ENCODE data around the gene GRM4. TPM values are rescaled to one million over a fixed set of nuclear protein-coding genes. Genes with fewer than 3 reads are reported as not detected.
"Not testable (repeated sequence)": the region's sequence is repeated elsewhere in the genome, so short reads cannot be mapped to it uniquely, and the experiment has no call there.

The GRM4 gene
- total RNA-seq, 1 donor from 2014 or later, result not detected

DNA sequence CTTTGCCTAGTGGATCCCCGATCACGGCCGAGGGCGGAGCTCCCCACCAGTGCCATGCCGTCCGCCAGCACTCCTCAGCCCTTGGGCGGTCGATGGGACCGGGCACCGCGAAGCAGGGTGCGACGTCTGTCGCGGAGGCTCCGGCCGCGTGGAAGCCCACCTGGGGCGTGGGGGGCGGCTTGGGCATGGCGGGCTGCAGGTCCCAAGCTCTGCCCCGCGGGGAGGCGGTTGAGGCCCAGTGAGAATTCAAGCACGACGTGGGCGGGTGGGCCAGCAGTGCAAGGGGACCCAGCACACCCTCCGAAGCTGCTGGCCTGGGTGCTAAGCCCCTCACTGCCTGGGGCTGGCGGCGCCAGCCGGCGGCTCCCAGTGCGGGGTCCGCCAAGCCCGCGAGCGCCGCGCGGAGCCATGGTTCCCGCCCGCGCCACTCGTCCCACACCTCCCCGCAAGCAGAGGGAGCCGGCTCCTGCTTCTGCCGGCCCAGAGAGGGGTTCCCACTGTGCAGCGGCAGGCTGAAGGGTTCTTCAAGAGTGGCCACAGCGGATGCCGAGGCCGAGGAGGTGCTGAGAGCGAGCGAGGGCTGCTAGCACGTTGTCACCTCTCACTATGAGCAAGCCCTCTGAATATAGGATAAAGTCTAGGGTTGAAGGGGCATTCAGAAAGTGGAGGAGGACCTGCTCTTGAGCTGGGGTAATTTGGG lies 128.6 kb downstream of the GRM4 start:
- Histone ChIP-seq H3K27ac (no peak overlapping the region), H3K4me3 (no peak overlapping the region), H3K9me3 (no peaks in the 10 kb centered on the region), H3K4me1 (no peaks in the 10 kb centered on the region), H3K27me3 (no peaks in the 10 kb centered on the region), H3K36me3 (no peaks in the 10 kb centered on the region)
- TF ChIP-seq, protein P1, sequence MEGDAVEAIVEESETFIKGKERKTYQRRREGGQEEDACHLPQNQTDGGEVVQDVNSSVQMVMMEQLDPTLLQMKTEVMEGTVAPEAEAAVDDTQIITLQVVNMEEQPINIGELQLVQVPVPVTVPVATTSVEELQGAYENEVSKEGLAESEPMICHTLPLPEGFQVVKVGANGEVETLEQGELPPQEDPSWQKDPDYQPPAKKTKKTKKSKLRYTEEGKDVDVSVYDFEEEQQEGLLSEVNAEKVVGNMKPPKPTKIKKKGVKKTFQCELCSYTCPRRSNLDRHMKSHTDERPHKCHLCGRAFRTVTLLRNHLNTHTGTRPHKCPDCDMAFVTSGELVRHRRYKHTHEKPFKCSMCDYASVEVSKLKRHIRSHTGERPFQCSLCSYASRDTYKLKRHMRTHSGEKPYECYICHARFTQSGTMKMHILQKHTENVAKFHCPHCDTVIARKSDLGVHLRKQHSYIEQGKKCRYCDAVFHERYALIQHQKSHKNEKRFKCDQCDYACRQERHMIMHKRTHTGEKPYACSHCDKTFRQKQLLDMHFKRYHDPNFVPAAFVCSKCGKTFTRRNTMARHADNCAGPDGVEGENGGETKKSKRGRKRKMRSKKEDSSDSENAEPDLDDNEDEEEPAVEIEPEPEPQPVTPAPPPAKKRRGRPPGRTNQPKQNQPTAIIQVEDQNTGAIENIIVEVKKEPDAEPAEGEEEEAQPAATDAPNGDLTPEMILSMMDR (IDR thresholded peaks at IDR 0.05), result no peak
- DNase-seq (ENCODE audit: low spot score in 2 of 2), result no peak
- intact Hi-C loops (cut with DNase I), result no loop called here

DNA sequence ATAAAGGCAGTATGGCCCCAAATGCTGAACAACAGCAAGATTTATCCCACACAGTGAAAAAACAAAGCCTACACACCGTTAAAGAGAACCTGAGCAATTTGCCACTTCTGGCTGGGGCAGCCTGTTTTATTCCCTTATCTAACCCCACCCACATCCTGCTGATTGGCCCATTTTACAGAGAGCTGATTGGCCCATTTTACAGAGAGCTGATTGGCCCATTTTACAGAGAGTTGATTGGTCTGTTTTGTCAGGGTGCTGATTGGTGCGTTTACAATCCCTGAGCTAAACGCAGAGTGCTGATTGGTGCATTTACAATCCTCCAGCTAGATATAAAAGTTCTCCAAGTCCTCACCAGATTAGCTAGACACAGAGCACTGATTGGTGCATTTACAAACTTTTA lies 129.3 kb downstream of the GRM4 start:
- H3K27me3 ChIP-seq; H3K27ac ChIP-seq; H3K4me3 ChIP-seq; DNase-seq (ENCODE audit: low spot score in 2 of 2); H3K4me1 ChIP-seq; H3K36me3 ChIP-seq; intact Hi-C loops (cut with DNase I); H3K9me3 ChIP-seq: not testable (repeated sequence)

DNA sequence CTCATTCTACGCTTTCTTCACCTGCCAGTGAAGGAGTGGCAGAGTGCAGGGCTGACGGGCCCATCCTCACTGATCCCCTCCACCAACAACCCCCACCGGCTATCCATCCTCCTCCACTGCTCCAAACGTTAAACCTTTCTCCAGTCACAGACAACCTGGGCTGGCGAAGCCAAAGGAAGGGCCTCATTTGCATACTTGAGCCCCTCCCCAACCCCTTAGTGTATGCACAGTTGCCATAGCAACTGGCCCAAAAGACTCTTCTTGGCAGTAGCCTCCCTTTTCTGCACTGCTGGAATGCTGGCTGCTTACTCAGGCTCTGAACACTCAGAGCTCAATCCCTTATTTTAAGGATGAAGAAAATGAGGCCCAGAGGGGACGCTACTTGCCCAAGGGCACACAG lies 130.3 kb downstream of the GRM4 start:
- DNase-seq (ENCODE audit: low spot score in 2 of 2), result no peak
- no peaks in the 10 kb centered on the region for H3K9me3 ChIP-seq
- no peak overlapping the region for H3K4me3 ChIP-seq
- H3K36me3 ChIP-seq, result no peaks in the 10 kb centered on the region
- no peaks in the 10 kb centered on the region for H3K4me1 ChIP-seq
- H3K27ac ChIP-seq, result no peak overlapping the region
- intact Hi-C loops (cut with DNase I), result no loop called here
- no peaks in the 10 kb centered on the region for H3K27me3 ChIP-seq
- TF ChIP-seq, protein P1 (IDR thresholded peaks at IDR 0.05), result no peak

DNA sequence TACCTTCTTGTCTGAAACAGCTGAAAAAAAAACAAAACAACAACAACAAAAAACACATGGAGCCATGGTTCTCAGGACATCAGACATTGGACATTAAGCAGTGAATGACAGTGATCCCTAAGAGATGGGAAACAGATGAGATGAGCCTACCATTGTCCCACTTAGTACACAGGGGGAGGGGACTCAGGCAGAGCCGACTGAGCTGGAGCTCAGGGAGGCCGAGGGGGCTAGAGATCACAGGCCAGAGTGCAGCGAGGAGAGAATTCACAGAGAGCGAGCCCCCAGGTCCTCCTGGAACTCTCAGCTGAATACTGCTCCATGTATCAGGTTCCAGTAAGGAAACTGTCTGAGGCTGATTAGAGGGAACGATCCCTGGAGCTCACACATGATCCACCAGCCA lies 134.6 kb downstream of the GRM4 start:
- H3K4me1 ChIP-seq, result no peaks in the 10 kb centered on the region
- H3K36me3 ChIP-seq, result no peaks in the 10 kb centered on the region
- intact Hi-C loops (cut with DNase I), result no loop called here
- no peak overlapping the region for H3K27ac ChIP-seq
- no peaks in the 10 kb centered on the region for H3K9me3 ChIP-seq
- DNase-seq (ENCODE audit: low spot score in 2 of 2), result no peak
- TF ChIP-seq, protein P1 (IDR thresholded peaks at IDR 0.05), result no peak
- no peaks in the 10 kb centered on the region for H3K27me3 ChIP-seq
- H3K4me3 ChIP-seq, result no peak overlapping the region

DNA sequence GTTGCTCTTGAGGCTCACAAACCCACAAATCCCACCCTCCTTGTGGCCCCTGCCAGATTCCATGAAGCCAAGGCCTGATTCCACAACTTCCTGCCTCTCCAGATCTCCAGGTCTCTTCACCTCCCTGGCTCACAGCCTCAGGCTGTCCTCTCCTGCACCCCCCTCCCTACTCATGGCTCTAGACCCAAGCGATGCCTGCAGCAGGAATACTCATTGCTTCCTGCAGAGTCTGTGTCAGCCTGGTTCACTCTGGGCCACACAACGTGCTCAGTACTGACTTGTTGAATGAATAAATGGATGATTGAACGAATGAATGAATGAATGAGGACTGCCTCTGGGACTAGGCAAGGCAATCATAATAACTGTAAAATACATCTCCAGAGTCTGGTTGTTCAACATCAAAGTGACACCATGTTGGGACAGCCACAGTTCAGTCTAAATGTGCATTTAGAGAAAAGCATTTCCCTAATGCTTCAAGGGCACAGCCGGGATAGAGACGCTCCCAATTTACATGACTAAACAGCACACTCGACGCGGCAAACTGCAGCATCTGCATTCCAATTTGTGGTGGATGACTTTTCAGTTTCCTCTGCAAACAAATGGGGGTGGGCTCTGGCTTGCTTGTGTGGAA lies 139.9 kb downstream of the GRM4 start:
- intact Hi-C loops (cut with DNase I), result no loop called here

DNA sequence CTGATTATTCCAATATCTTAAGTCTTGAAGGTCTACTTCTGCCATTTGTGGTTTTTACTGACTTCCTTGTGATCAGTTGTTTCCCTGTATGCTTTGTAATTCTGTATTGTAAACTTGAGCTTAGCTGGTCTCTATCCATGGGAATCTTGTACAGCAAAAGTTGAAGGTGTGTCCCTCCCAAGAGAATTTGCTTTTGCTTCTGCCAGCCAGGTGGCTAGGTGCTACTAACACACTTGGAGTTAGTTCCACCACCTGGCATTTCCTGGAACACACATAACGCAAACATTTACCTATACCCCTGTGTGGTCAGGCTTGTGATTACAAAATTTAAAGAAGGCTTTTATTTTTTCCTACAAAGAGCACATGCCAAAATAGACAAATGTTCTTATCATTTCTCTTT lies 141.2 kb downstream of the GRM4 start:
- intact Hi-C loops (cut with DNase I), result no loop called here
- TF ChIP-seq, protein P1 (IDR thresholded peaks at IDR 0.05), result no peak
- no peak overlapping the region for H3K27ac ChIP-seq
- no peaks in the 10 kb centered on the region for H3K9me3 ChIP-seq
- H3K27me3 ChIP-seq, result no peaks in the 10 kb centered on the region
- H3K36me3 ChIP-seq, result no peaks in the 10 kb centered on the region
- no peaks in the 10 kb centered on the region for H3K4me1 ChIP-seq
- H3K4me3 ChIP-seq, result no peak overlapping the region
- DNase-seq (ENCODE audit: low spot score in 2 of 2), result no peak

More for the DNA sequence above, 139.9 kb downstream of the GRM4 start:
- Histone ChIP-seq H3K27ac (no peak overlapping the region), H3K4me3 (no peak overlapping the region), H3K4me1 (no peaks in the 10 kb centered on the region), H3K36me3 (no peaks in the 10 kb centered on the region), H3K9me3 (no peaks in the 10 kb centered on the region), H3K27me3 (no peaks in the 10 kb centered on the region)
- TF ChIP-seq, protein P1 (IDR thresholded peaks at IDR 0.05), result no peak
- DNase-seq (ENCODE audit: low spot score in 2 of 2), result no peak
